Thymus (tissue), 11 donors: Measurements from ENCODE around the gene HDAC7. TPM values are rescaled to one million over a fixed set of nuclear protein-coding genes. Genes with fewer than 3 reads are reported as not detected.

ENCODE experiments used
- DNase-seq, 9 donors: peaks; one replicate each; pipeline ENCODE4 v3.0.0-alpha.2; 2013; ENCODE audit warnings: low spot score in 9 of 9, low read depth in 6 of 9, missing footprints in 1 of 9
- H3K27ac ChIP-seq, 2 donors: one replicate each; pipeline ENCODE4 v1.5.1; 2013; ENCODE audit warnings: control low read depth in 1 of 2, low read depth in 1 of 2, low read length in 1 of 2, mild to moderate bottlenecking in 1 of 2, moderate library complexity in 1 of 2
- H3K27me3 ChIP-seq, 2 donors: one replicate each; pipeline ENCODE4 v1.5.1; 2013; ENCODE audit warnings: low read length in 1 of 2; ENCODE audit not compliant: control insufficient read depth in 2 of 2, insufficient read depth in 1 of 2
- H3K36me3 ChIP-seq, 2 donors: one replicate each; pipeline ENCODE4 v1.5.1; 2013; ENCODE audit warnings: low read length in 1 of 2, mild to moderate bottlenecking in 1 of 2, moderate library complexity in 1 of 2; ENCODE audit not compliant: control insufficient read depth in 2 of 2, insufficient read depth in 2 of 2
- H3K4me1 ChIP-seq, 2 donors: one replicate each; pipeline ENCODE4 v1.5.1; 2013; ENCODE audit warnings: low read length in 2 of 2; ENCODE audit not compliant: control insufficient read depth in 2 of 2, insufficient read depth in 2 of 2
- H3K4me3 ChIP-seq, 2 donors: one replicate each; pipeline ENCODE4 v1.5.1; 2013; ENCODE audit warnings: low read length in 2 of 2, control low read depth in 1 of 2, mild to moderate bottlenecking in 1 of 2
- H3K9me3 ChIP-seq, 2 donors: one replicate each; pipeline ENCODE4 v1.5.1; 2013; ENCODE audit warnings: low read length in 1 of 2, mild to moderate bottlenecking in 1 of 2; ENCODE audit not compliant: control insufficient read depth in 2 of 2, insufficient read depth in 1 of 2
- WGBS: extraction: QIAGEN DNeasy Blood & Tissue Kit; methylation state at CpG from one replicate; pipeline ENCODE4 v1.1.7; 2013; 5-methylcytosine and 5-hydroxymethylcytosine counted together
- polyA plus RNA-seq: library from polyadenylated mRNA; stranded (reverse); fragments of 200-250 nt; gene quantifications from one replicate; pipeline ENCODE4 v1.2.3, GENCODE V29; 2013
- total RNA-seq: library from RNA; stranded (reverse); fragments of 120-200 nt; gene quantifications from one replicate; pipeline ENCODE4 v1.2.4, GENCODE V29; 2013
- donor health status: healthy.

Gene HDAC7
- total and polyA plus RNA-seq, 2 donors = 67.7 to 130 TPM

- WGBS = 90% methylated on average over 5 of the region's 5 CpGs
- no peaks in the 10 kb centered on the region for H3K27me3 ChIP-seq
- DNase-seq = no peak
- no peaks in the 10 kb centered on the region for H3K36me3 ChIP-seq
- no peaks in the 10 kb centered on the region for H3K4me1 ChIP-seq
- H3K4me3 ChIP-seq = no peak overlapping the region
- no peaks in the 10 kb centered on the region for H3K9me3 ChIP-seq
- H3K27ac ChIP-seq = no peak overlapping the region
Measured at GRCh38 chr12:47862167-47862750, 42.6 kb upstream of the HDAC7 start.

GRCh38 chr12:47860873-47861272 is 41.2 kb upstream of the HDAC7 start:
- H3K27me3 ChIP-seq = no peaks in the 10 kb centered on the region
- no peaks in the 10 kb centered on the region for H3K9me3 ChIP-seq
- H3K4me3 ChIP-seq = no peak overlapping the region
- DNase-seq = no peak
- WGBS = 97% methylated on average over 2 of the region's 2 CpGs
- H3K36me3 ChIP-seq = no peaks in the 10 kb centered on the region
- no peaks in the 10 kb centered on the region for H3K4me1 ChIP-seq
- no peak overlapping the region for H3K27ac ChIP-seq

GRCh38 chr12:47860279-47860841 is 40.7 kb upstream of the HDAC7 start:
- Histone ChIP-seq H3K27me3 (no peaks in the 10 kb centered on the region), H3K36me3 (no peaks in the 10 kb centered on the region), H3K9me3 (no peaks in the 10 kb centered on the region), H3K27ac (no peak overlapping the region), H3K4me1 (no peaks in the 10 kb centered on the region), H3K4me3 (no peak overlapping the region)
- WGBS = 95% methylated on average over 7 of the region's 7 CpGs
- DNase-seq = no peak

- 96% methylated on average over 8 of the region's 8 CpGs for WGBS
- no peak overlapping the region for H3K27ac ChIP-seq
- no peaks in the 10 kb centered on the region for H3K9me3 ChIP-seq
- no peaks in the 10 kb centered on the region for H3K27me3 ChIP-seq
- H3K4me3 ChIP-seq = no peak overlapping the region
- no peak for DNase-seq
- no peaks in the 10 kb centered on the region for H3K4me1 ChIP-seq
- no peaks in the 10 kb centered on the region for H3K36me3 ChIP-seq
Measured at GRCh38 chr12:47858511-47859266, 39.0 kb upstream of the HDAC7 start.

- H3K4me1 ChIP-seq = no peaks in the 10 kb centered on the region
- no peak overlapping the region for H3K4me3 ChIP-seq
- H3K27me3 ChIP-seq = no peaks in the 10 kb centered on the region
- 98% methylated on average over 17 of the region's 17 CpGs for WGBS
- H3K9me3 ChIP-seq = no peaks in the 10 kb centered on the region
- H3K36me3 ChIP-seq = no peaks in the 10 kb centered on the region
- H3K27ac ChIP-seq = no peak overlapping the region
- no peak for DNase-seq
Measured at GRCh38 chr12:47856721-47857575, 37.2 kb upstream of the HDAC7 start.

- 93% methylated on average over 1 of the region's 1 CpG for WGBS
- H3K27me3 ChIP-seq = peaks cover 0 to 2% of the 10 kb centered on the region in 2 donors
- no peak for DNase-seq
Measured at GRCh38 chr12:47856094-47856493, 36.4 kb upstream of the HDAC7 start.

GRCh38 chr12:47855502-47855901 is 35.8 kb upstream of the HDAC7 start:
- Histone ChIP-seq H3K4me3 (no peak overlapping the region), H3K27ac (no peak overlapping the region), H3K36me3 (no peaks in the 10 kb centered on the region), H3K4me1 (no peaks in the 10 kb centered on the region), H3K9me3 (no peaks in the 10 kb centered on the region), H3K27me3 (peaks cover 0 to 2% of the 10 kb centered on the region in 2 donors)
- no peak for DNase-seq
- WGBS = 96% methylated on average over 2 of the region's 2 CpGs

More at GRCh38 chr12:47856094-47856493, 36.4 kb upstream of the HDAC7 start:
- no peaks in the 10 kb centered on the region for H3K4me1 ChIP-seq
- no peak overlapping the region for H3K4me3 ChIP-seq
- H3K9me3 ChIP-seq = no peaks in the 10 kb centered on the region
- no peaks in the 10 kb centered on the region for H3K36me3 ChIP-seq
- no peak overlapping the region for H3K27ac ChIP-seq

- no peaks in the 10 kb centered on the region for H3K36me3 ChIP-seq
- no peak overlapping the region for H3K27ac ChIP-seq
- H3K4me3 ChIP-seq = no peak overlapping the region
- no peaks in the 10 kb centered on the region for H3K9me3 ChIP-seq
- no peak for DNase-seq
- 98% methylated on average over 5 of the region's 5 CpGs for WGBS
- no peaks in the 10 kb centered on the region for H3K4me1 ChIP-seq
- peaks cover 0 to 2% of the 10 kb centered on the region in 2 donors for H3K27me3 ChIP-seq
Measured at GRCh38 chr12:47854531-47854930, 34.8 kb upstream of the HDAC7 start.
